ENCODE results near the gene PSTPIP1. TPM values are rescaled to one million over a fixed set of nuclear protein-coding genes. Genes with fewer than 3 reads are reported as not detected.

PSTPIP1 gene
- total and polyA plus RNA-seq, 10 of the 15 experiments (the other 5 are each of a cell fraction or from before 2014, with no cell fraction given): 0.50 to 29.3 (median 14.5) TPM

DNA sequence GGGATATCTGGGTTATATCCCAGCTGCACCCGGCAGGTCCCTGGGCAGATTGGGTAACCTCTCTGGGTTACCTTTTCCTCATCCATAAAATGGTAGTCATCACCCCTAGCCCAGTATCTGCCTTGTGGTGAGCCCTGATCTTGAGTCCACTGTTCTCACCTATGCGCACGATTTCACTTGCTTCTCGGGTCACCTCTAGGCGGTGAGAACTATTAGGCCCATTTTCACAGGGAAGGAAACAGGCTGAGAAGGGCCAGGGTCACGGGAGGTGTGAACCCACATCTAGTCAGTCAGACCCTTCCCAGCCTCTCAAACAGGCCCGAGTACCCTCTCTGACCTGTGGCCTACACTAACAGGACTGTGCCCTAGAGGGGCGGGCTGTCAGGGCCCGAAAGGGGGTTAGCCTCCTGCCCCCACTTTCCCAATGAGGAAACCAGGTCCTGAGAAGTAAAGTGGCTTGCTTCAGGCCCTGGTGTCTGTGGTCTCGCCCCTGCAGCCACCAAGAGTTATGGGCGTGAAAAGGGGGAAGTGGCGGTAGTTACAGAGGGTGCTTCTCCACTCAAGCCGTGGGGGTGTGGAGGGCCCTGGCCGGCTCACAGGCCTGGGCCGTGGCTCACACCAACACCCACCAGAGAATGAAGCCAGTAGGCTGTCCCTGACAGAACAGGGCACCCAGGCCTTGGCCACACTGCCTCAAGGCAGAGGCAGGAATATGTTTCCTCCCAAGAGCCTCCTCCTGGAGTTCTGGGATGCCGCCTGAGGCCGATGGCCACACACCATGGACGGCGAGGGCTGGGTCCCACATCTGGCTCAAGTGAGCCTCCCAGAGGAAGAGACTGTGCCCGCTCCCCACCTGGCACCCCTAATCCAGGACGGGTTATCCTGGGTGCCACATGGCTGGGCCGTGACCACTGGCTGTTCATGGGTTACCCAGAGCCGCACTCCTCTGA, 19.5 kb downstream of the PSTPIP1 start (continued):
- TF ChIP-seq RAD21 (IDR thresholded peaks at IDR 0.05; ENCODE audit: insufficient read depth, low read depth, low read length) (no peak), CHD4 (IDR thresholded peaks at IDR 0.05) (no peak), NFXL1 (IDR thresholded peaks at IDR 0.05; ENCODE audit: borderline replicate concordance) (no peak), ZNF24 (IDR thresholded peaks at IDR 0.05) (no peak)
- TF ChIP-seq, protein P1, sequence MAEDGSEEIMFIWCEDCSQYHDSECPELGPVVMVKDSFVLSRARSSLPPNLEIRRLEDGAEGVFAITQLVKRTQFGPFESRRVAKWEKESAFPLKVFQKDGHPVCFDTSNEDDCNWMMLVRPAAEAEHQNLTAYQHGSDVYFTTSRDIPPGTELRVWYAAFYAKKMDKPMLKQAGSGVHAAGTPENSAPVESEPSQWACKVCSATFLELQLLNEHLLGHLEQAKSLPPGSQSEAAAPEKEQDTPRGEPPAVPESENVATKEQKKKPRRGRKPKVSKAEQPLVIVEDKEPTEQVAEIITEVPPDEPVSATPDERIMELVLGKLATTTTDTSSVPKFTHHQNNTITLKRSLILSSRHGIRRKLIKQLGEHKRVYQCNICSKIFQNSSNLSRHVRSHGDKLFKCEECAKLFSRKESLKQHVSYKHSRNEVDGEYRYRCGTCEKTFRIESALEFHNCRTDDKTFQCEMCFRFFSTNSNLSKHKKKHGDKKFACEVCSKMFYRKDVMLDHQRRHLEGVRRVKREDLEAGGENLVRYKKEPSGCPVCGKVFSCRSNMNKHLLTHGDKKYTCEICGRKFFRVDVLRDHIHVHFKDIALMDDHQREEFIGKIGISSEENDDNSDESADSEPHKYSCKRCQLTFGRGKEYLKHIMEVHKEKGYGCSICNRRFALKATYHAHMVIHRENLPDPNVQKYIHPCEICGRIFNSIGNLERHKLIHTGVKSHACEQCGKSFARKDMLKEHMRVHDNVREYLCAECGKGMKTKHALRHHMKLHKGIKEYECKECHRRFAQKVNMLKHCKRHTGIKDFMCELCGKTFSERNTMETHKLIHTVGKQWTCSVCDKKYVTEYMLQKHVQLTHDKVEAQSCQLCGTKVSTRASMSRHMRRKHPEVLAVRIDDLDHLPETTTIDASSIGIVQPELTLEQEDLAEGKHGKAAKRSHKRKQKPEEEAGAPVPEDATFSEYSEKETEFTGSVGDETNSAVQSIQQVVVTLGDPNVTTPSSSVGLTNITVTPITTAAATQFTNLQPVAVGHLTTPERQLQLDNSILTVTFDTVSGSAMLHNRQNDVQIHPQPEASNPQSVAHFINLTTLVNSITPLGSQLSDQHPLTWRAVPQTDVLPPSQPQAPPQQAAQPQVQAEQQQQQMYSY (CRISPR knock-in tag; IDR thresholded peaks at IDR 0.05): no peak

DNA sequence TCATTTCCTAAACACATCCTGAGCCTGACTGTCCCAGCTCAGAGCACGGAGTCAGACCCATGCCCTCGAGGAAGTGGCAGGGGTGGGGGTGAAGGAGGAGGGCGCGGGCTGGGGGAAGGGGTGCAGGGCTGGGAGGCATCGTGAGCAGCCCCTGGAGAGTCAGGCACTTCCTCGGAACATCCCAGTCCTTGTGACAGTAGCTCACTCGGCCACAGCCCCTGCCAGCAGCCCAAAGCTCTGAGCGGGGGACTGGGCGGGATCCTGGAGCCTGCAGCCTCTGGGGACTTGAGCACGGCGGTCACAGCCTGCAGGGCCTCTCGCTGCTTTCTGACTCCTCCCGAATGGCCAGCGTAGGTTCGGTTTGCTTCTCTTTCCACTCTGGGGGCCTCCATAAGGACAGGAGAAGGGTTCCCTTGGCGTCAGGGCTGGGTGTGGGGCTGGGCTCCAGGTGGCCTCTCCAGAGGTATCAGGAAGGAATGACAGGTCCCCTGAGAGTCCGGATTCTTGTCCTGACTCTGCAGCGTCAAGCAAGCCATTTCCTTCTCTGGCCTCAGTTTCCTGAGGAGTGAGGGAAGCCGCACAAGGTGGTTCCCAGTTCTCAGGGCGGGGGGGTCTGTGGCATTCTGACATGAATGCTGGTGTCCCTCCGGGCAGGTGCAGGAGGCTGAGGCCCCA, 20.9 kb downstream of the PSTPIP1 start:
- H3K4me1 ChIP-seq (ENCODE audit: control insufficient read depth, insufficient read depth, low read length): peaks cover 50% of the 10 kb centered on the region
- 65% methylated on average over 16 of the region's 21 CpGs for WGBS (ENCODE audit: insufficient coverage, insufficient replicate concordance, low lambda C conversion rate, missing lambda C conversion rate)
- SMC1A ChIA-PET (ENCODE audit: uncharacterized antibody, unreplicated experiment): interaction anchor here (0.8 to 22.2 kb wide), 7 partner anchors 9 to 69 kb away, joined by 3 to 375 read pairs (median 3); no protein-coding TSS in a partner anchor

More for the DNA sequence above, 20.9 kb downstream of the PSTPIP1 start:
- no peak overlapping the region for H2AFZ ChIP-seq (ENCODE audit: control insufficient read depth, low read depth, low read length)
- no peak for DNase-seq (ENCODE audit: low read depth, low spot score)
- H4K20me1 ChIP-seq (ENCODE audit: control insufficient read depth, insufficient read depth): no peaks in the 10 kb centered on the region
- H3K9me3 ChIP-seq (replicated peaks; ENCODE audit: control insufficient read depth, insufficient read depth, low read length): no peaks in the 10 kb centered on the region
- CTCF ChIA-PET: interaction anchor here (0.8 to 6.4 kb wide), 6 partner anchors 7 to 41 kb away, joined by 3 to 57 read pairs (median 6); no protein-coding TSS in a partner anchor
- H3K79me2 ChIP-seq (ENCODE audit: control insufficient read depth, insufficient read depth, low read length): no peaks in the 10 kb centered on the region
- H3K9ac ChIP-seq (ENCODE audit: control insufficient read depth, insufficient read depth, low read length): no peak overlapping the region
- RAD21 ChIA-PET (ENCODE audit: unreplicated experiment): interaction anchor here (0.8 to 15.5 kb wide), 6 partner anchors 13 to 38 kb away, joined by 3 to 259 read pairs (median 6); partner anchors contain the start of gene PSTPIP1
- no peak overlapping the region for H3K4me2 ChIP-seq (ENCODE audit: control insufficient read depth, insufficient read depth)
- no TSS peak for BruUV-seq (replicated peaks)
- TF ChIP-seq KLF5 (IDR thresholded peaks at IDR 0.05; ENCODE audit: partially characterized antibody): no peak
- TF ChIP-seq TAF1 (IDR thresholded peaks at IDR 0.05; ENCODE audit: borderline replicate concordance, low read depth, low read length): no peak
- no peak for TF ChIP-seq SUZ12 (IDR thresholded peaks at IDR 0.05; ENCODE audit: unreplicated experiment)
- no peak for TF ChIP-seq CREB1 (IDR thresholded peaks at IDR 0.05; ENCODE audit: low read depth)
- TF ChIP-seq MAX (IDR thresholded peaks at IDR 0.05; ENCODE audit: low read depth, low read length): no peak
- 0 out of 2 replicates have a peak, but pooled peaks have one; percentile 14 for TF ChIP-seq IKZF1 (conservative IDR thresholded peaks at IDR 0.05)
- TF ChIP-seq MYB (IDR thresholded peaks at IDR 0.05; ENCODE audit: borderline replicate concordance, low read depth, low read length): no peak
- peak; percentile 48 for TF ChIP-seq MEF2B (IDR thresholded peaks at IDR 0.05; ENCODE audit: partially characterized antibody, poor library complexity, severe bottlenecking)
- TF ChIP-seq ESRRA (IDR thresholded peaks at IDR 0.05; ENCODE audit: low read length): no peak
- no peak for TF ChIP-seq NFYB (IDR thresholded peaks at IDR 0.05; ENCODE audit: insufficient read depth, low read depth, low read length)
- no peak for TF ChIP-seq SREBF1 (IDR thresholded peaks at IDR 0.05; ENCODE audit: low read length)
- TF ChIP-seq FOXK2 (IDR thresholded peaks at IDR 0.05): no peak
- no peak for TF ChIP-seq HCFC1 (IDR thresholded peaks at IDR 0.05; ENCODE audit: low read length)
- H3K36me3 ChIP-seq (ENCODE audit: control insufficient read depth in 2 of 2, insufficient read depth in 2 of 2, low read length in 1 of 2): no peaks in the 10 kb centered on the region
- no peak overlapping the region for H3K4me3 ChIP-seq
- POLR2A ChIA-PET: interaction anchor here (0.5 to 2.2 kb wide), 8 partner anchors 9 to 167 kb away, joined by 3 to 6 read pairs (median 4); no protein-coding TSS in a partner anchor
- no peaks in the 10 kb centered on the region for H3K27me3 ChIP-seq (replicated peaks in 1 of 2; ENCODE audit: control insufficient read depth in 2 of 2, insufficient read depth in 2 of 2, low read length in 1 of 2)
- ATAC-seq: no peak
- intact Hi-C loops (cut with micrococcal nuclease; ENCODE audit: unreplicated experiment) (no loop called here), in situ Hi-C loops (cut with MboI) (no loop called here)
- no peak for FAIRE-seq
- no peak overlapping the region for H3K27ac ChIP-seq (ENCODE audit: control insufficient read depth, insufficient read depth)
